HepG2 (cell line): Measurements from ENCODE around the gene ANO3. TPM values are rescaled to one million over a fixed set of nuclear protein-coding genes. Genes with fewer than 3 reads are reported as not detected.

Experiments
- ATAC-seq: fragments of 200-7000 bp; cut with Tn5 transposase; 3 replicates; pipeline ENCODE4 v1.9.1; 2020; ENCODE audit warnings: mild to moderate bottlenecking, moderate library complexity
- BruUV-seq: library from RNA; stranded (reverse); fragments of 400-500 nt; replicated peaks from 2 replicates; lab custom pipeline; 2021; lab: Mats Ljungman, UMichigan
- CTCF ChIA-PET: fragments of 300-600 bp; formaldehyde crosslinking; extraction: SDS; loops from one replicate; lab custom pipeline; 2021; ENCODE audit warnings: low total read pairs, inconsistent platforms, low intra/inter-chr PET ratio; lab: Yijun Ruan, JAX
- POLR2A ChIA-PET: fragments of 350-600 bp; sonication (Branson Sonifier 250); formaldehyde crosslinking; loops from one replicate; lab custom pipeline; 2020; ENCODE audit warnings: antibody characterized with exemption, inconsistent platforms; lab: Yijun Ruan, JAX
- DNase-seq: peaks from one replicate; pipeline ENCODE4 v3.0.0-alpha.2; 2015; ENCODE audit warnings: low spot score
- FAIRE-seq: peaks from 3 replicates; lab custom pipeline; 2011; peaks lifted over from hg19 to GRCh38; lab: Jason Lieb, UNC
- H2AFZ ChIP-seq: one replicate; pipeline ENCODE4 v1.6.1; 2011; ENCODE audit warnings: low read length, inconsistent platforms
- H3K27ac ChIP-seq: fragments of 300-600 bp; 3 replicates; pipeline ENCODE4 v1.8.0; 2011; ENCODE audit warnings: mixed run types, mild to moderate bottlenecking, mixed read lengths, low read length, inconsistent platforms; ENCODE audit not compliant: insufficient read depth; ENCODE audit errors: extremely low read length
- H3K27me3 ChIP-seq, 2 experiments: fragments of 200-600 bp in 1 of 2; 2 replicates in 1 of 2; 3 replicates in 1 of 2; pipeline versions ENCODE4 v1.6.0 to v1.8.0; 2011; ENCODE audit warnings: low read length in 2 of 2, mild to moderate bottlenecking in 2 of 2, moderate library complexity in 2 of 2, inconsistent platforms in 1 of 2; ENCODE audit not compliant: insufficient read depth in 2 of 2, control insufficient read depth in 1 of 2
- H3K36me3 ChIP-seq, 2 experiments: fragments of 200-600 bp in 1 of 2; replicated peaks in 1 of 2; 2 replicates in 1 of 2; 3 replicates in 1 of 2; pipeline versions ENCODE4 v1.5.1 to v1.8.0; 2011; ENCODE audit warnings: low read length in 2 of 2, inconsistent platforms in 1 of 2; ENCODE audit not compliant: insufficient read depth in 2 of 2, control insufficient read depth in 1 of 2
- H3K4me1 ChIP-seq: 2 replicates; pipeline ENCODE4 v1.5.1; 2012; ENCODE audit warnings: low read length, inconsistent platforms; ENCODE audit not compliant: insufficient read depth
- H3K4me2 ChIP-seq: 2 replicates; pipeline ENCODE4 v1.6.0; 2011; ENCODE audit warnings: low read depth, low read length, inconsistent platforms
- H3K4me3 ChIP-seq, 3 experiments: fragments of 200-600 bp in 1 of 3; sonication (generic), shearing (Covaris generic) in 1 of 3; replicated peaks in 1 of 3; 2 replicates each; pipeline ENCODE4 v1.5.1; 2011 to 2016; ENCODE audit warnings: low read length in 3 of 3, inconsistent platforms in 2 of 3, low read depth in 2 of 3, mild to moderate bottlenecking in 2 of 3, control low read depth in 1 of 3, mixed read lengths in 1 of 3; ENCODE audit not compliant: insufficient read depth in 1 of 3
- H3K79me2 ChIP-seq: one replicate; pipeline ENCODE4 v1.6.1; 2011; ENCODE audit warnings: low read length, inconsistent platforms; ENCODE audit not compliant: insufficient read depth
- H3K9ac ChIP-seq: 2 replicates; pipeline ENCODE4 v1.6.0; 2011; ENCODE audit warnings: mild to moderate bottlenecking, low read depth, low read length, inconsistent platforms; ENCODE audit not compliant: insufficient read depth
- H3K9me3 ChIP-seq: 2 replicates; pipeline ENCODE4 v1.5.1; 2012; ENCODE audit warnings: mild to moderate bottlenecking, low read length
- H4K20me1 ChIP-seq: 2 replicates; pipeline ENCODE4 v1.6.0; 2011; ENCODE audit warnings: inconsistent platforms, mild to moderate bottlenecking, low read length, moderate library complexity; ENCODE audit not compliant: insufficient read depth
- MAFF ChIP-seq: IDR thresholded peaks from 2 replicates; pipeline ENCODE4 v1.6.1; 2011; ENCODE audit warnings: low read depth, low read length, improper control_type of control experiment
- MAFK ChIP-seq, 2 experiments: IDR thresholded peaks in 1 of 2; conservative IDR thresholded peaks in 1 of 2; 2 replicates each; pipeline ENCODE4 v1.6.1; 2011; ENCODE audit warnings: improper control_type of control experiment in 2 of 2, low read length in 2 of 2
- ZNF143 ChIP-seq: sonication (generic); formaldehyde crosslinking; IDR thresholded peaks from 2 replicates; pipeline ENCODE4 v1.4.0; 2020; ENCODE audit warnings: missing genetic modification reagents
- ZSCAN22 ChIP-seq: sonication (generic); formaldehyde crosslinking; IDR thresholded peaks from 2 replicates; pipeline ENCODE4 v1.4.0; 2020; ENCODE audit warnings: mild to moderate bottlenecking, missing genetic modification reagents
- WGBS: methylation state at CpG from one replicate; pipeline ENCODE4 v1.1.6; 2017; ENCODE audit warnings: low lambda C conversion rate; 5-methylcytosine and 5-hydroxymethylcytosine counted together
- in situ Hi-C: cut with HindIII; loops from 2 replicates; pipeline ENCODE4 v1.10.0; 2017; ENCODE audit warnings: low pct_unique_long_range_greater_than_20kb; ENCODE audit not compliant: extremely low pct_ligation_motif_present
- intact Hi-C: fragments of 100-400 bp; cut with micrococcal nuclease; formaldehyde crosslinking; loops from one replicate; pipeline ENCODE4 v1.10.0; 2022; ENCODE audit not compliant: unreplicated experiment
- polyA plus RNA-seq, 8 experiments: library from polyadenylated mRNA; depleted of rRNA in 3 of 8; stranded (reverse) in 7 of 8; unstranded in 1 of 8; fragments of >200 nt; fragmentation: Illumina TruSeq in 4 of 8; extraction: Trizol in 4 of 8; gene quantifications; 2 replicates each; pipeline versions ENCODE4 v1.2.1 to v1.2.3, GENCODE V29; 2011 to 2016; ENCODE audit warnings: low read depth in 4 of 8, missing spikeins in 1 of 8, mixed read lengths in 1 of 8; ENCODE audit not compliant: insufficient read depth in 1 of 8
- total RNA-seq, 5 experiments: library from RNA; depleted of rRNA; stranded (reverse); fragments of >200 nt; fragmentation: Illumina TruSeq; extraction: Trizol; gene quantifications; 2 replicates each; pipeline ENCODE4 v1.2.3, GENCODE V29; 2016; ENCODE audit warnings: low read depth in 1 of 5
- TF ChIP-seq, protein P1 (sequence below): sonication (generic); formaldehyde crosslinking; IDR thresholded peaks from 2 replicates; pipeline ENCODE4 v1.5.0; 2020; ENCODE audit warnings: mild to moderate bottlenecking, missing genetic modification reagents, borderline replicate concordance
- TF ChIP-seq, protein P2 (sequence below): sonication (generic); formaldehyde crosslinking; IDR thresholded peaks from 2 replicates; pipeline ENCODE4 v1.5.1; 2020; ENCODE audit warnings: missing genetic modification reagents, mild to moderate bottlenecking, borderline replicate concordance

The ANO3 gene
- total and polyA plus RNA-seq, 2 of the 13 experiments (the other 11 are each of a cell fraction or from before 2014, with no cell fraction given) = 0.17 to 0.44 TPM

DNA sequence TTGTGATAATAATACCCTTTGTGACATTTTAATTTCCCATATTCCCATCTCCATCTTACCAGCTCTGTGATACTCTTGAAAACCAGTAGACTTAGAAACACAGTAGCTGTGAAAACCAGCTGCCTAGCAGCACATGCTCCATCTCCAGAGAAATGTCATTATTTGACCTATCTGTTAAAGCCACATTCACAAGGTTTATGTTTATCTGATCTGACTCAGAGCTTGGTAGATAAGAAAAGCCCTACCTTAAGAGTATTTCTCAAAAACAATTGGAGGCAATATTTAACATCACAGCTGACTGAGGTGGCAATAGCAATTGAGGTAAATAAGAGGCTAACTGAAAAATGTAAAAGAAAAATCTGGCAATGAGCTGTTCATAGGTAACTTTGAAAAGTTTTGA, 8.1 kb upstream of the ANO3 start (continued):
- TF ChIP-seq ZNF143 (CRISPR knock-in tag) = no peak
- TF ChIP-seq, protein P1, sequence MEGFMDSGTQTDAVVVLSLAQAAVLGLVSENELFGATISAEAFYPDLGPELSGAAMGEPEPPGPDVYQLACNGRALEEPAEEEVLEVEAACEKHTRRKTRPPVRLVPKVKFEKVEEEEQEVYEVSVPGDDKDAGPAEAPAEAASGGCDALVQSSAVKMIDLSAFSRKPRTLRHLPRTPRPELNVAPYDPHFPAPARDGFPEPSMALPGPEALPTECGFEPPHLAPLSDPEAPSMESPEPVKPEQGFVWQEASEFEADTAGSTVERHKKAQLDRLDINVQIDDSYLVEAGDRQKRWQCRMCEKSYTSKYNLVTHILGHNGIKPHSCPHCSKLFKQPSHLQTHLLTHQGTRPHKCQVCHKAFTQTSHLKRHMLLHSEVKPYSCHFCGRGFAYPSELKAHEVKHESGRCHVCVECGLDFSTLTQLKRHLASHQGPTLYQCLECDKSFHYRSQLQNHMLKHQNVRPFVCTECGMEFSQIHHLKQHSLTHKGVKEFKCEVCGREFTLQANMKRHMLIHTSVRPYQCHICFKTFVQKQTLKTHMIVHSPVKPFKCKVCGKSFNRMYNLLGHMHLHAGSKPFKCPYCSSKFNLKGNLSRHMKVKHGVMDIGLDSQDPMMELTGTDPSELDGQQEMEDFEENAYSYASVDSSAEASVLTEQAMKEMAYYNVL (CRISPR knock-in tag) = no peak

DNA sequence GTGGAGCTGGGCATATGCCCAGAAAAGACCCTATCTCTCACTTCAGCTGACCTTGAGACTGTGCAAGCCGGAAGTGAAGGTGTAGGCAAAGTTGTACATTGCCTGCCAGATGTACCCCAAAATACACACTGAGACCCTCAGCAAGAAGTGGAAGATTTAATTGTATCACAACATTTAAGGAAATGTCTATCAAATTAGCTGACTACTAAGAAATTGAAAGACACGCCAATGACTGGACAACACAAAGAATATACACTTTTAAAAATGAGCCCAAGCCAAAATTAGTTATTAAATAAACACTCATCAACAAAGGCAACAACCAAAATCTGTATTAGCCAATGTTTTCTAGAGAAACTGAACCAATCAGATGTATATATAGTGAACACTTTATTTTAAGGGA, 7.7 kb upstream of the ANO3 start:
- ATAC-seq (no peak), FAIRE-seq (no peak), DNase-seq (no peak)
- TF ChIP-seq, protein P2, sequence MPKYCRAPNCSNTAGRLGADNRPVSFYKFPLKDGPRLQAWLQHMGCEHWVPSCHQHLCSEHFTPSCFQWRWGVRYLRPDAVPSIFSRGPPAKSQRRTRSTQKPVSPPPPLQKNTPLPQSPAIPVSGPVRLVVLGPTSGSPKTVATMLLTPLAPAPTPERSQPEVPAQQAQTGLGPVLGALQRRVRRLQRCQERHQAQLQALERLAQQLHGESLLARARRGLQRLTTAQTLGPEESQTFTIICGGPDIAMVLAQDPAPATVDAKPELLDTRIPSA (CRISPR knock-in tag) = no peak
- TF ChIP-seq MAFF (peak; percentile 43; the same call in 1 of the 2 replicates), MAFK (conservative IDR thresholded peaks at IDR 0.05 in 1 of 2, IDR thresholded peaks at IDR 0.05 in 1 of 2; ENCODE audit: low read length in 2 of 2) (peak in 1 of 2 experiments; percentile 68; a peak in 3 of 4 replicates), ZSCAN22 (CRISPR knock-in tag) (no peak)
- intact Hi-C loops = no loop called here
- H2AFZ ChIP-seq = no peak overlapping the region
- H3K9me3 ChIP-seq = no peaks in the 10 kb centered on the region
- no peaks in the 10 kb centered on the region; a peak in 1 of 5 replicates for H3K27me3 ChIP-seq
- no peaks in the 10 kb centered on the region for H3K4me1 ChIP-seq
- in situ Hi-C loops = no loop called here
- no peaks in the 10 kb centered on the region for H3K79me2 ChIP-seq
- POLR2A ChIA-PET = no interaction called here
- CTCF ChIA-PET = no interaction called here
- no peak overlapping the region for H3K4me3 ChIP-seq
- no peak overlapping the region for H3K27ac ChIP-seq
- 9% methylated on average over 2 of the region's 2 CpGs for WGBS
- H4K20me1 ChIP-seq = no peaks in the 10 kb centered on the region
- no TSS peak for BruUV-seq
- H3K36me3 ChIP-seq = no peaks in the 10 kb centered on the region
- H3K4me2 ChIP-seq = no peak overlapping the region
- H3K9ac ChIP-seq = no peak overlapping the region
